Suprapubic skin (tissue), 3 donors: ENCODE results near the gene TBC1D1.

ENCODE experiments used
- CTCF ChIP-seq, 2 donors: fragments of 200-600 bp in 1 of 2; fragments of 450-650 bp in 1 of 2; sonication (generic) in 1 of 2; IDR thresholded peaks; one replicate each; pipeline ENCODE4 v1.5.1; 2016 to 2019; ENCODE audit warnings: antibody characterized with exemption in 2 of 2, mild to moderate bottlenecking in 1 of 2, moderate library complexity in 1 of 2
- EP300 ChIP-seq: sonication (generic); formaldehyde crosslinking; IDR thresholded peaks from one replicate; pipeline ENCODE4 v1.6.1; 2017; ENCODE audit warnings: antibody characterized with exemption
- POLR2A ChIP-seq, 2 donors: fragments of 450-650 bp; IDR thresholded peaks; one replicate each; pipeline ENCODE4 v1.6.1; 2017; ENCODE audit warnings: antibody characterized with exemption in 2 of 2, mild to moderate bottlenecking in 2 of 2, moderate library complexity in 2 of 2

GRCh38 chr4:38122060-38122459, 231.2 kb downstream of the TBC1D1 start:
- TF ChIP-seq CTCF (IDR thresholded peaks at IDR 0.05), result no peak
- no peak for TF ChIP-seq POLR2A (IDR thresholded peaks at IDR 0.05)
- no peak for TF ChIP-seq EP300
